ENCODE results near the gene IL31RA. TPM values are rescaled to one million over a fixed set of nuclear protein-coding genes. Genes with fewer than 3 reads are reported as not detected.
"Not testable (repeated sequence)": the region's sequence is repeated elsewhere in the genome, so short reads cannot be mapped to it uniquely, and the experiment has no call there.

The IL31RA gene
- total RNA-seq, result 0.68 TPM

DNA sequence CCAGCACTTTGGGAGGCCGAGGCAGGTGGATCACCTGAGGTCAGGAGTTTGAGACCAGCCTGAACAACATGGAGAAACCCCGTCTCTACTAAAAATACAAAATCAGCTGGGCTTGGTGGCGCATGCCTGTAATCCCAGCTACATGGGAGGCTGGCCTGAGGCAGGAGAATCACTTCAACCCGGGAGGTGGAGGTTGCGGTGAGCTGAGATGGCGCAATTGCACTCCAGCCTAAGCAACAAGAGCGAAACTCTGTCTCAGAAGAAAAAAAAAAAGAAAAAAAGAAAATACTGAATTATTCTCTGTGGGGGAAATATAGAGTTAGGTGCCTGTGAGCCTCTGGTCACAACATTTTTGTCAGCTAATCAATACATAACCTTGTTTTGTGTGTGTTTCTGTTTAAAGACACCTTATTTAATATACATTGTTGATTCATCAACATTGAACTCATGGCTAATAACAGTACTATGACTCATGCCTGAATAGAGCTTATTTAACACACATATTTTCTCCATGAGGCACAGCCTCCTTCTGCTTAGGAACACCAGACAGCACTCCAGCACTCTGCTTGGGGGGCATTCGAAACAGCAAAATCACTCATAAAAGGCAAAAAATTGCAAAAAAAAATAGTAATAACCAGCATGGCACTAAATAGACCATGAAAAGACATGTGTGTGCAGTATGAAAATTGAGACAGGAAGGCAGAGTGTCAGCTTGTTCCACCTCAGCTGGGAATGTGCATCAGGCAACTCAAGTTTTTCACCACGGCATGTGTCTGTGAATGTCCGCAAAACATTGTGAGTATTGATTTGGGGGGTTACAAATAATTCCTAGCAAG is at the start of gene IL31RA:
Gene IL31RA, plus strand, starts transcription at position 519 of the 836 bp plus-strand sequence. Its CDS starts 214 bp downstream, at position 733.
- peak; percentile 95 for ATAC-seq

DNA sequence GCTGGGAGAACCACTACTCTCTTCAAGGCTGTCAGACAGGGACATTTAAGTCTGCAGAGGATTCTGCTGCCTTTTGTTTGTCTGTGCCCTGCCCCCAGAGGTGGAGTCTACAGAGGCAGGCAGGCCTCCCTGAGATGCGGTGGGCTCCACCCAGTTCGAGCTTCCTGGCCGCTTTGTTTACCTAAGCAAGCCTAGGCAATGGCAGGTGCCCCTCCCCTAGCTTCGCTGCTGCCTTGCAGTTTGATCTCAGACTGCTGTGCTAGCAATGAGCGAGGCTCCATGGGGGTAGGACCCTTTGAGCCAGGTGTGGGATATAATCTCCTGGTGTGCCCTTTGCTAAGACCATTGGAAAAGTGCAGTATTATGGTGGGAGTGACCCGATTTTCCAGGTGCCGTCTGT is 42.3 kb upstream of the IL31RA start:
- not testable (repeated sequence) for ATAC-seq

GRCh38 chr5:55815939-55816338 is 35.2 kb upstream of the IL31RA start:
- peak; percentile 53 for ATAC-seq

DNA sequence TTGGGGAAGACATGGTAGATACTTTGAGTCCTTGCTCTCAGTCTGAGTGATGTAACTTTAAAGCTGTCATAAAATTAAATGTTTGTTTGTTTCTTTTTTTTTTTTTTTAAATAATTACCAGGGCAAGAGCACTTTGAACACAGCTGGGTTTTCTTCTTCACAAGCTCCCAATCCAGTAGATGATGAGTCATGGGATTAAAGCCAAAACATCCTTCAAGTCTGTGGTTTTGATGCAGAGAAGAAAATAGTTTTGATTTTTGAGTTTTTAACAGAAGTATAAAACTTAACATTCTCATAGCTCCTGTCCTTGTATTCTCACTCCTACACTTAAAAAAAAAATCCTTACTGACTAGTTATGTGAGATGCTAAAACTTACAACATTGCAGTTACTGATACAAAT is 34.8 kb upstream of the IL31RA start:
- ATAC-seq, result no peak

GRCh38 chr5:55817030-55817429 is 34.1 kb upstream of the IL31RA start:
- ATAC-seq, result no peak

GRCh38 chr5:55820488-55820887 is 30.7 kb upstream of the IL31RA start:
- ATAC-seq, result no peak

- peak; percentile 81 for ATAC-seq
These were observed 29.2 kb upstream of the IL31RA start for GRCh38 chr5:55821731-55822512.

DNA sequence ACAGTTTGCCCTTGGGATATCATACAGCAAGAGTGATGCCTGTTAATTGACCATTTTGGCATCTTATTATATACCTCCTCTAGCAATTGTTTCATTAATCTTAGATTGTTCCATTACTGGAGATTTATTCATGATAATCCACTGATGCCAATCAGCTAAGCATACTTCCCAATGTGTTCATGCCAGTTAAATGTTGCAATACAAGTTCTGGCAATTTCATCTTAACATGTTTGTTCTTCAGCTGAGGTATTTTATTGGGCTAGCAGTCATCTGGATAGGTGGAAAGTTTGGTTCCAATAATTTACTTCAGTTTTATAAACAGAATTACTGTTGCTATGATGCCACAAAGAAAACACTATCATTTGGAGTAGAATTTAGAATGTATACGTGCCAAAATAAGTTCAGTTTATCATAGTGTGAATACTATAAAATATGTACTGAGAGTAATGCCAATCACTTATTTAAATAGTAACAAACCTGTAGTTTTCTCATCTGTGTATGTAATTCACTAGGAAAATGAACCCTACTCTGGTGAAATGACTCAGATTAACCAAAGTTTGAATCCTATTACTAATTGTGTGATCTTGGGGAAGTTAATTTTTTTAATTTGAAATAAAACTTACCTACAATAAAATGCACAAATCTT is 27.9 kb upstream of the IL31RA start:
- ATAC-seq, result no peak

DNA sequence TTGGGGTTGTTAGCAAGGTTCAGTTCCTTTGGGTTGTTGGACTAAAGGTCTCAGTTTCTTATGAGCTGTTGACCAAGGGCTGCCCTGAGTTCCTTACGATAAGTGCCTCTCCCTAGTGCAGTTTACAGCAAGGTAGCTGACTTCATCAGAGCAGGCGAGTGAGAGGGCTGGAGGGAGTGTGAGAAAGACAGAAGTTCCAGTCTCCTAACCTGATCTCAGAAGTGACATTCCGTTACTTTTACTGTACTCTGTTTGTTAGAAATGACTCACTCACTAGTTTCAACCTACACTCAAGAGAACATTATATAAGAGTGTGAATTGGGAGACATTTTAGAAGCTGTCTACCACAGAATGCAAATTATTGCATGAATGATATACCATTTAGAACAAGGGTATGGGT is 21.2 kb upstream of the IL31RA start:
- no peak for ATAC-seq

DNA sequence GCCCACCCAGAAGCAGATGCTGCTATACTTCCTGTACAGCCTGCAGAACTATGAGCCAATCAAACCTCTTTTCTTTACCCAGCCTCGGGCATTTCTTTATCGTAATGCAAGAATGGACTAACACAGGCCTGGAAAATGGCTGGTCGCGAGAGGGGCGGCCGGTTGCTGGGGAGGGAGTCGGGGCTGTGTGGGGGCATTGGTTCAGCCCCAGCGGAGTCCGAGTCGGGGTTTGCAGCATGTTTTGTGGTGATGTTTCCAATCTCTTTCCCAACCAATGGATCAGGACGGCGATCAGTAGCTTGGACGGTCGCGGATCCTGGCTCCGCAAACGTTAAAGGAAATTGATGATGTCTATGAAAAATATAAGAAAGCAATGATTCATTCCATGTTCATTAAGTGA is 18.7 kb upstream of the IL31RA start:
- no peak for ATAC-seq

- no peak for ATAC-seq
These were observed 15.0 kb upstream of the IL31RA start for GRCh38 chr5:55836191-55836590.

- no peak for ATAC-seq
These were observed 9.2 kb upstream of the IL31RA start for GRCh38 chr5:55841976-55842375.

DNA sequence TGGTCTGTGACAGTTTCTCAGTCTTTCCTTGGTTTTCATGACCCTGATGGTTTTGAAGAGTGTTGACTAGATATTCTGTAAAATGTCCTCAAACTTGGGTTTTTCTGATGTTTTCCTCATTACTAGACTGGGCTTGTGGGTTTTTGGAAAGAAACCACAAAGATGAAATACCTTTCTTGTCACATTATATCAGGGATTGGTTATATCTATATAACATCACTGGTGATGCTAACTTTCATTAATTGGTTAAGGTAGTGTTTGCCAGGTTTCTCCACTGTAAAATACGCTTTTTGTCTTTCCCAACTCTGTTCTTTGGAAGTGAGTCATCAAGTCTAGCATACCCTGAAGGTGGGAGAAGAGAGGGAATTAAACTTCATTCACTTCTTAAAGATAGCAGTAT is 3.3 kb upstream of the IL31RA start:
- ATAC-seq, result no peak

DNA sequence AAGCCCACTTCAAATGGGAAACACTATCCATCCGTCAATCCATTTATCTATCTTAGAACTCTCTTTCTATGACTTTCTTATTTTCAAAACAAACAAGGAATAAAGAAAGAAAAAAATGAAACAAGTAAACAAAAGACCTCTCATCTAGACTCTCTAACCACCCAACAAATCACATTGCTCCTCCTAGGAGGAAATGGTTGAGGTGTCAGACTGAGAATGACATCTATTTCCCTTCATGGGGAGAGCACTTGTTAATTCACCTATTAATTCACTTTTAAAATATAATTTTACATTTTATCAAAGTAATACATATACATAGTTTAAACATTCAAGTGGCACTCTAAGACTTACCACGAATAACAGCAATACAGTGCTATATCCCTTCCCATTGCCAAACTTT is 2.4 kb upstream of the IL31RA start:
- no peak for ATAC-seq

DNA sequence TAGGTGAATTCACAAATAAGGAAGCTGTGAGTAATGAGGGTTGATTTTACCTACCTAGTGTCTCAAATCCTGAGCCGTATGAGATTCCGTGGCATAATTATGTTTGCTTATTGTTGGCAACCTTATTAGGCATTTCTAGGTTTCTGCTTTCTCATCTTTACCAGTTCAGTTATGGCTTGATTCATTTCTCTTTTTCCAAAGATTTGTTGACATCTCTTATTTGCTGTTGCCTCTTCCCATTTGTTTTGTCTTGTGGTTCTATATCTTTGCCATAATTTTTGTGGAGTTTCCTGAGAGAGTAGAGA is 470 bp downstream of the IL31RA start:
- no peak for ATAC-seq

DNA sequence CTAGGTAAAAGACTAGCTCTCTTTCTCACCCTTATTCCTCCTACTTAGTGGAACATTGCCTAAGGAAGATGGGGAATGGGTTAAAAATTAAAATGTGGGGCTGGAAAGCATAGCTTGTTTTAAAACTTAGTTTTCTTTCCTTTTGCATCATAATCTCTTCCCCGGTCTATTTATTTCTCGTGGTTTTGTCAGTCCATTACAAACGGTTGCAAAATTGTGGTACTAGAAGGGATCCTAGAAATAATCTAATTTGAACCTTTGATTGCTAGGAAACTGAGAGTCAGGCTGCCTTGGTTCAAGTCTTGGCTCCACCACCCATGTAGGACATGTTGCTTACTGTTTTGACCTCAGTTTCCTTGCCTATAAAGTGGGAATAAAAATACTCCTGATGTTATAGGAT is 1.3 kb downstream of the IL31RA start:
- no peak for ATAC-seq

GRCh38 chr5:55853041-55853670 is 2.0 kb downstream of the IL31RA start:
- ATAC-seq, result peak; percentile 84

DNA sequence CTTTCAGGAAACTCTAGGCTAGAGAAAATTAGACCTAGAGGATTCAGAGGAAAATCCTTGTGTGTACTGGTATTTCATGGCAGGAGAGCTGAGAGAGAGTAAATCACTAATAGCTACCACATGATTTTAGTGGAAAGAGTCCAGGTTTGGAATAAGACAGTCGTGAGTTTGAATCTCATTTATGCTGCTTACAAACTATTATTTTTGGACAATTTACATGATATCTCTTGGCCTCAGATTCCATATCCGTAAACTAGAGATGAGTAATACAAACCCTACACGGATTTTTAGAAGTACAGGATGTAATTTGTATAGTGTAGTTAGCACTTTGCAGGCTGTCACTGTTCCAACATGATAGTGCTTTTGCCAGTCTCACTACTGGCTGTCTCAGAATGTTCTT is 2.7 kb downstream of the IL31RA start:
- ATAC-seq, result no peak

- ATAC-seq, result no peak
These were observed 4.4 kb downstream of the IL31RA start for GRCh38 chr5:55855509-55855908.

DNA sequence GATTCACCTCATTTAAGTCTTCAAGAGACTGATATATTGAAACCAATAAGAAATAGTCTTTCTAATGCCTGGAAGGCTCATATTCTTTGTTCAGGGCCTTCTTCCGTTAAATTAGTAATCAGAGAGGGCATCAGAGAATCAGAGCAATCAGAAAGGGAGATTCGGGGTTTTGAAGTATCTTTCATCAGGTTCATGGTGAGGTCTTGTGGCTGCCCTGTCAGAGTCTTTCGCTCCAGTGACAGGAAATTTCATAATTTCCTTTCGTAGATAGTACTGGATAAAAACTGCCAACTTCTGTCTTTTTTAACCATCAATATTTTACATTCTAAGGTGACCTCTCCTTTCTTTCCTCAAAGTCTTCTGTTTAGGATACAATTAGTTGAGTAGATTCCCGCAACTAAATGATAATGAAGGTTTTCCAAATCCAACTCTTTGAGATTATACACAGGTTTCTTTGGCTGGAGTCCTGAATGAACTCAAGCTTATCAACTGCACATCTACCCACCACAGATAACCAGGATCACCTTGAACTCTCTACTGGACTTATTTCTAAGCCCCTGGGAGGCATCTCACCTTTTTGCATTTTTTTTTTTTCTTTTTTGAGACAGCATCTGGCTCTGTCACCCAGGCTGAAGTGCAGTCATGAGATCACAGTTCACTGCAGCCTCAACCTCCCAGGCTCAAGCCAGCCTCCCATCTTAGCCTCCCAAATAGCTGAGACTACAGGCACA is 5.5 kb downstream of the IL31RA start:
- ATAC-seq, result no peak

DNA sequence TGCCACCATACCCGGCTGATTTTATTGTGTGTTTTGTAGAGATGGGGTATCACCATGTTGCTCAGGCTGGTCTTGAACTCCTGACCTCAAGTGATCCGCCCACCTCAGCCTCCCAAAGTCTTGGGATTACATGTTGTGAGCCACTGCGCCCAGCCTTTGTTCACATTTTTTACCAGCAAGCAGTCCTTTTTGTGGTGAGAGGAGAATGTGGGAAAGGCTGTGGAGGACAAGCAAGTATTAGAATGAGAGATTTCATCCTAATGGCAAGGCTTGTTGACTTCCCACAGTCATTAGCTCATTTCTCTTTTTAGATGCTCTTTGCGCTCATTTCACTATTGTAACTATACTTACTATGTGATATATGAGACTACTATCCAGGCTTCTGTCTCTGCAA is 6.1 kb downstream of the IL31RA start:
- ATAC-seq, result no peak

GRCh38 chr5:55858104-55858503 is 6.9 kb downstream of the IL31RA start:
- ATAC-seq, result no peak

All from esophagus mucosa (tissue), 1 donor.